OCI-LY3 (cell line): ENCODE data around the gene MAMSTR.

Experiments used
- H2AFZ ChIP-seq: fragments of 200-600, 300-600 bp; shearing (Covaris generic); 2 replicates; pipeline ENCODE4 v1.6.0; 2014; ENCODE audit warnings: antibody characterized with exemption, low read depth, low read length
- H3K27ac ChIP-seq: fragments of 200-600, 300-600 bp; sonication (generic); 2 replicates; pipeline ENCODE4 v1.5.1; 2014; ENCODE audit warnings: mild to moderate bottlenecking, low read length, moderate library complexity, mixed read lengths
- H3K27me3 ChIP-seq: fragments of 200-600, 300-600 bp; sonication (generic); 2 replicates; pipeline ENCODE4 v1.6.1; 2014; ENCODE audit warnings: low read depth, low read length, mixed read lengths
- H3K36me3 ChIP-seq: fragments of 200-600, 300-600 bp; sonication (generic); replicated peaks from 2 replicates; pipeline ENCODE3; 2014; ENCODE audit warnings: low read depth, low read length, mixed read lengths
- H3K4me1 ChIP-seq: fragments of 300-600, 200-600 bp; sonication (generic); 2 replicates; pipeline ENCODE4 v1.6.1; 2014; ENCODE audit warnings: low read length, mixed read lengths
- H3K4me2 ChIP-seq: fragments of 200-600, 300-600 bp; sonication (generic); 2 replicates; pipeline ENCODE4 v1.6.1; 2014; ENCODE audit warnings: low read length, mixed read lengths
- H3K4me3 ChIP-seq: fragments of 300-600, 200-600 bp; sonication (generic); 2 replicates; pipeline ENCODE4 v1.5.1; 2014; ENCODE audit warnings: antibody characterized with exemption, mild to moderate bottlenecking, low read length, moderate library complexity
- H3K79me2 ChIP-seq: fragments of 300-600, 200-600 bp; shearing (Covaris generic); 2 replicates; pipeline ENCODE4 v1.6.1; 2014; ENCODE audit warnings: mild to moderate bottlenecking, low read length, mixed read lengths
- H3K9ac ChIP-seq: fragments of 300-600, 200-600 bp; shearing (Covaris generic); 2 replicates; pipeline ENCODE4 v1.6.0; 2014; ENCODE audit warnings: mild to moderate bottlenecking, low read length, moderate library complexity
- H3K9me3 ChIP-seq: fragments of 200-600, 300-600 bp; shearing (Covaris generic); 2 replicates; pipeline ENCODE4 v1.6.1; 2014; ENCODE audit warnings: low read length, mixed read lengths; ENCODE audit not compliant: insufficient read depth
- H4K20me1 ChIP-seq: fragments of 200-600, 300-600 bp; sonication (generic); 2 replicates; pipeline ENCODE4 v1.6.1; 2016; ENCODE audit warnings: low read length, mixed read lengths; ENCODE audit not compliant: insufficient read depth
- CTCF ChIP-seq: fragments of 200-600, 300-600 bp; sonication (generic); IDR thresholded peaks from 2 replicates; pipeline ENCODE4 v1.5.1; 2014; ENCODE audit warnings: antibody characterized with exemption, low read length, low read depth
- EZH2phosphoT487 ChIP-seq: fragments of 200-600 bp; shearing (Covaris generic); IDR thresholded peaks from 2 replicates; pipeline ENCODE4 v1.6.1; 2018; ENCODE audit warnings: antibody characterized with exemption, mixed run types, low read depth

The MAMSTR gene

GRCh38 chr19:48713864-48714755, 5.4 kb downstream of the MAMSTR start:
- peak overlapping the region; percentile 94 for H3K4me2 ChIP-seq
- peaks cover 15% of the 10 kb centered on the region for H3K4me1 ChIP-seq
- TF ChIP-seq EZH2phosphoT487: no peak
- TF ChIP-seq CTCF: no peak
- H3K36me3 ChIP-seq: peaks cover 6% of the 10 kb centered on the region
- peak overlapping the region; percentile 89 for H3K9ac ChIP-seq
- H3K79me2 ChIP-seq: peaks cover 6% of the 10 kb centered on the region; the same call in 1 of the 2 replicates
- no peaks in the 10 kb centered on the region for H3K27me3 ChIP-seq
- no peaks in the 10 kb centered on the region for H4K20me1 ChIP-seq
- peaks cover 5% of the 10 kb centered on the region; the same call in 1 of the 2 replicates for H3K9me3 ChIP-seq
- peak overlapping the region; percentile 90 for H3K4me3 ChIP-seq
- peak overlapping the region; percentile 87 for H2AFZ ChIP-seq
- peak overlapping the region; percentile 44 for H3K27ac ChIP-seq

- peaks cover 15% of the 10 kb centered on the region for H3K4me1 ChIP-seq
- peaks cover 6% of the 10 kb centered on the region; the same call in 1 of the 2 replicates for H3K79me2 ChIP-seq
- H4K20me1 ChIP-seq: no peaks in the 10 kb centered on the region
- peak overlapping the region; percentile 90 for H3K4me2 ChIP-seq
- H3K9me3 ChIP-seq: peaks cover 5% of the 10 kb centered on the region; the same call in 1 of the 2 replicates
- TF ChIP-seq EZH2phosphoT487 (no peak), CTCF (no peak)
- peaks cover 6% of the 10 kb centered on the region for H3K36me3 ChIP-seq
- H3K27me3 ChIP-seq: no peaks in the 10 kb centered on the region
- H3K4me3 ChIP-seq: peak overlapping the region; percentile 90
- H2AFZ ChIP-seq: peak overlapping the region; percentile 87
- H3K27ac ChIP-seq: no peak overlapping the region
- peak overlapping the region; percentile 71 for H3K9ac ChIP-seq
Measured at GRCh38 chr19:48713041-48713863, 6.3 kb downstream of the MAMSTR start.

DNA sequence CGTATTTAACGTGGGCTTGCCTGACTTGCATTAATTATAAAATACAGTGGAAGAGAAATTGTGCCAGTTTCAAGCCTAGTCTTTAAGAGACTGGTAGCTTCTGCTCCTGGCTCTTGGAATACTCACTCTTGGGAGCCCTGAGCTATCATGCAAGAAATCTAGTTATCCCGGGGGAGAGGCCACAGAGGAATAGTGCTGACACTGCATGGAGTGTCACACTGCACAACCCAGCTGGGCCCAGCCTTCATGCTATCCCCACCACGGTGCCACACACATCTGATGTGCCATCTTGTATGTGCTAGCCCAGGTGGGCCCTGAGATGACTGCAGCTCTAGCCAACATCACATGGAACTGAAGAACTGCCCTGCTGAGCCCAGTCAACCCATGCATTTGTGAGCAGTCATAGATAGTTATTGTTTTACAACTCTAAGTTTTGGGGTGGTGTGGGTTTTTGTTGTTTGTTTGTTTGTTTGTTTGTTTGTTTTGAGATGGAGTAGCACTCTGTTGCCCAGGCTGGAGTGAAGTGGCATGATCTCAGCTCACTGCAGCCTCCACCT, 8.3 kb downstream of the MAMSTR start:
- Histone ChIP-seq H3K4me1 (peaks cover 15% of the 10 kb centered on the region), H3K4me2 (no peak overlapping the region), H2AFZ (no peak overlapping the region), H3K79me2 (peaks cover 6% of the 10 kb centered on the region; the same call in 1 of the 2 replicates), H3K4me3 (no peak overlapping the region), H4K20me1 (no peaks in the 10 kb centered on the region), H3K36me3 (peaks cover 6% of the 10 kb centered on the region), H3K9ac (no peak overlapping the region), H3K27ac (no peak overlapping the region), H3K9me3 (peaks cover 5% of the 10 kb centered on the region; the same call in 1 of the 2 replicates), H3K27me3 (no peaks in the 10 kb centered on the region)
- TF ChIP-seq CTCF (no peak), EZH2phosphoT487 (no peak)
